WERI-Rb-1 (cell line): ENCODE data around the gene PTPRH.

Experiments
- DNase-seq: peaks from one replicate; pipeline ENCODE4 v3.0.0-alpha.2; 2020
- H3K27ac ChIP-seq: fragments of 250-450 bp; sonication (Bioruptor Pico); 2 replicates; pipeline ENCODE4 v1.5.1; 2020; ENCODE audit warnings: mild to moderate bottlenecking, moderate library complexity
- H3K27me3 ChIP-seq: fragments of 250-450 bp; sonication (Bioruptor Pico); 2 replicates; pipeline ENCODE4 v1.5.1; 2021; ENCODE audit warnings: mild to moderate bottlenecking, low read depth, moderate library complexity; ENCODE audit not compliant: insufficient read depth, severe bottlenecking
- H3K36me3 ChIP-seq: fragments of 250-450 bp; sonication (Bioruptor Pico); 2 replicates; pipeline ENCODE4 v1.5.1; 2020; ENCODE audit warnings: mild to moderate bottlenecking, moderate library complexity
- H3K4me3 ChIP-seq: 2 replicates; pipeline ENCODE4 v1.5.1; 2011; ENCODE audit warnings: low read depth, mild to moderate bottlenecking, control low read depth, low read length
- H3K9me3 ChIP-seq: fragments of 250-450 bp; sonication (Bioruptor Pico); 2 replicates; pipeline ENCODE4 v1.5.1; 2021; ENCODE audit warnings: mild to moderate bottlenecking, moderate library complexity; ENCODE audit not compliant: severe bottlenecking
- CTCF ChIP-seq: IDR thresholded peaks from 2 replicates; pipeline ENCODE4 v1.5.1; 2011; ENCODE audit warnings: low read depth, mild to moderate bottlenecking, control low read depth, inconsistent platforms, low read length

Gene PTPRH

GRCh38 chr19:55199620-55200204 lies 9.6 kb downstream of the PTPRH start:
- Histone ChIP-seq H3K9me3 (no peaks in the 10 kb centered on the region), H3K4me3 (no peak overlapping the region), H3K27me3 (no peaks in the 10 kb centered on the region), H3K27ac (no peak overlapping the region), H3K36me3 (no peaks in the 10 kb centered on the region)
- no peak for TF ChIP-seq CTCF
- DNase-seq: no peak

GRCh38 chr19:55198651-55199050 lies 10.7 kb downstream of the PTPRH start:
- no peak overlapping the region for H3K4me3 ChIP-seq
- no peak for DNase-seq
- no peaks in the 10 kb centered on the region for H3K36me3 ChIP-seq
- no peaks in the 10 kb centered on the region for H3K27me3 ChIP-seq
- no peak overlapping the region for H3K27ac ChIP-seq
- no peak for TF ChIP-seq CTCF
- no peaks in the 10 kb centered on the region for H3K9me3 ChIP-seq

GRCh38 chr19:55197528-55197927 lies 11.8 kb downstream of the PTPRH start:
- Histone ChIP-seq H3K27ac (no peak overlapping the region), H3K27me3 (no peaks in the 10 kb centered on the region), H3K4me3 (no peak overlapping the region), H3K36me3 (no peaks in the 10 kb centered on the region), H3K9me3 (no peaks in the 10 kb centered on the region)
- TF ChIP-seq CTCF: no peak
- DNase-seq: no peak

- H3K4me3 ChIP-seq: no peak overlapping the region
- TF ChIP-seq CTCF: no peak
- no peaks in the 10 kb centered on the region for H3K9me3 ChIP-seq
- no peaks in the 10 kb centered on the region for H3K27me3 ChIP-seq
- H3K36me3 ChIP-seq: no peaks in the 10 kb centered on the region
- no peak for DNase-seq
- H3K27ac ChIP-seq: no peak overlapping the region
These were observed 12.5 kb downstream of the PTPRH start for GRCh38 chr19:55196803-55197202.

GRCh38 chr19:55193481-55193880 lies 15.8 kb downstream of the PTPRH start:
- Histone ChIP-seq H3K4me3 (no peak overlapping the region), H3K9me3 (no peaks in the 10 kb centered on the region), H3K36me3 (no peaks in the 10 kb centered on the region), H3K27me3 (no peaks in the 10 kb centered on the region), H3K27ac (no peak overlapping the region)
- no peak for DNase-seq
- no peak for TF ChIP-seq CTCF

GRCh38 chr19:55189403-55189835 lies 19.9 kb downstream of the PTPRH start:
- Histone ChIP-seq H3K27me3 (no peaks in the 10 kb centered on the region), H3K36me3 (no peaks in the 10 kb centered on the region), H3K4me3 (no peak overlapping the region), H3K27ac (no peak overlapping the region), H3K9me3 (no peaks in the 10 kb centered on the region)
- DNase-seq: no peak
- no peak for TF ChIP-seq CTCF
